Amygdala (tissue), 56 donors: ENCODE measurements around the gene HOXD3.

Experiments
- DNase-seq, 56 donors: peaks; one replicate each; lab custom pipeline; 2025; lab: John Stamatoyannopoulos, UW

HOXD3 gene

DNA sequence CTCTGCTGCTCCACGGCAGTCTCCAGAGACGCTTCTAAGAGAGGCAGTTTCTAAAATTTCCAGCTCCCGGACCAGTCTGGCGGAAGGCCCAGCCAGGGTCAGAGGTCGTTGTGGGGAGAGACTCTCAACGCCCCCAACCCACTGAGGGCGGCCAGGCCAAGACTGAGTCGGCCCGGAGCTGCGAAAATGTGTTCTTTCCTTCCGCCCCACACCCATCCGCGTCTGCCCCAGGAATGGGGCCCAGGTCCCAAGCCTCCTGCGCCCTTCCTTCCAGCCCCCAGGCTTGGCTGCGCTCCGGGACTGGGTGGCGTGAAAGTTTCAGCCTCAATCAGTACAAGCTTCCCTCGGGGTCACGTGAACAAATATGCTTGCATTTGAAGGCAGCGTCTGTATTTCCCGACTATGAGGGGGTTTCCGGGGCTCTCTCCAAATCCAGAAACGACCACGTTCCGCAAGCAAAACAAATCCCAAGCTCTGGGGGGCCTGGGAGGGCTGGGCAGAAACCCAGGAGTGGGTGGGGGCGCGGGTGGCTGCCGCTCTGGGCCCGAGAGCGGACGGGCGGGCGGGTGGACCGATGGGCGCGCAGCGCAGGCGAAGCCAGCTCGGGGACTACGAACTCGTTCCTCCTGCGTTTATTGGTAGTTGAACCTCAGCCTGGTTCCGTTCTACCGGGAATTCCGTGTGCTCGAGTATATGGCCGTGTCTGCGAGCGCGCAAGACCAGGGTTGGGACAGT is 3.3 kb downstream of the HOXD3 start:
- no peak for DNase-seq

- no peak for DNase-seq
These were observed 4.1 kb downstream of the HOXD3 start for GRCh38 chr2:176160986-176161824.

GRCh38 chr2:176161825-176162626 is 4.9 kb downstream of the HOXD3 start:
- no peak for DNase-seq

DNA sequence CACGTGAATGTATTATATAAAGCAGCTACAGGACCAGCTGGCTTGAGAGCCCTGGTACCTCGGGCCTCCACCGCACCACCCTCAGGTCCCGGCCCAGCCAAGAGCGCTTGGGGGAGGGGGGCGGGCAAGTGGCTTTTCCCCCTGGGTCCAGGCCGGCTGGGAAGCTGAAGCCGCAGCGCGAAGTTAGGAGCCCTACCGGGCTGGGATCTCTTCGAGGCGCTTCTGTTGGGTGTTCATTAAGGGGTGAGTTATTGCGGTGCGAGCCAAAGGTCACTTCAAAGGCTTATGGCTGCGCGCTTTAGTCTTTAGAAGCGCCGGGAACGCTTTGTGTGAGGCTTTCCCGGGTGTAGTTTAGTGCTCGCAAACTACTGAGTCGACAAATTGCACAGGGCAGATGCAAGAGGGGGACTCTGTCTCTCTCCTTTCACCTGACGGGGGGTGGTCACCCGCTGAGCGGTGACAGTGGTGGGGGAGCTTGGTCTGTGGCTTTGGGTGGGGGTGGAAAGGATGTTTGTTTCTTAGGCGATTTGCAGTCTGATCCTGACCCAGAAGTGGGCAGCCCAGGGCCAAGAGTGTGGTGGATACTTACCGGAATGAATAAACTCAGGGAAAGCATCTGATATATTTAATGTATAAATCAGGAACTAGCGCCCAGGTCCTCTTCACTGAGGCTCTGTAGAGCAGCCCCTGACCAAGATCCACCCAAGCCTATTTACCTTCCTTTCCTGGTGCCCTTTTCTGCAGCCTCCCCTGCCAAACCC is 6.0 kb downstream of the HOXD3 start:
- DNase-seq: no peak

DNA sequence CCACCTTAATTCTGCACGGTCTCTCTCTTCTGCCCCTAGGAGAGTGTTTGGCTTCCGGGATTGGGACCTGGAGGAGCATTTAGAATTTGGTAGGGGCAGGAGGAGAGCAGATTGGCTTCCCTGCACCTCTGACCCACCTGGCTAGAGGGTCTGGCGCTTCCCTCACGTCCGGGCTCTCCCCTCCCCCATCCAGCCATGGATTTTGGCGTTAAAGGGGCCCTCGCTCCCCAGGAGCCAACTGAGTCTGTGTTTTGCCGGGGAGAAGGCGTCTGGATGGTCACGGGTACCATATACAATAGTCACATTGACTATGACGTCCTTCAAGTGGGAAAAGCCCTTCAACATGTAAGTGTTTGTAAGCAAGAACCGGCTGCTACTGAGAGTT is 6.6 kb downstream of the HOXD3 start:
- DNase-seq: no peak

DNA sequence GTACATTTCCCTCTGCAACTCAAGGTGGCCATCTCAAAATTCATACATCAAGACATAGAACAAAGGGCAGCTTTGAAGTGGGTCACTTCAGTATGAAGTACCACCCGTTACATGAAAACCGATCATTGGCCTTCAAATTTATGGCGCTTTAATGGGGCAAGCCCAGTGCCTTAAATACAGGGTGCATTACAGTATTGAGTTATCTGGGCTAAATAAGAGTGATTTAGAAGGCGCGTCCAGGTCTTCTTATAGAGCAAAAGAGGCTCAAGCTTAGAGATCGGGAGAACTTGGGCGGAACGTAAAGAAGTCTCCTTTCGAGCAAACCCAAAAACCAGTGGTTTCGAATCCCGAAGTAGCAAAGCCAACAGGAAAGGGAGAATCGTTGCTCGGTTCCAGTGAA is 7.1 kb downstream of the HOXD3 start:
- no peak for DNase-seq

- no peak for DNase-seq
These were observed 7.7 kb downstream of the HOXD3 start for GRCh38 chr2:176164611-176165369.

DNA sequence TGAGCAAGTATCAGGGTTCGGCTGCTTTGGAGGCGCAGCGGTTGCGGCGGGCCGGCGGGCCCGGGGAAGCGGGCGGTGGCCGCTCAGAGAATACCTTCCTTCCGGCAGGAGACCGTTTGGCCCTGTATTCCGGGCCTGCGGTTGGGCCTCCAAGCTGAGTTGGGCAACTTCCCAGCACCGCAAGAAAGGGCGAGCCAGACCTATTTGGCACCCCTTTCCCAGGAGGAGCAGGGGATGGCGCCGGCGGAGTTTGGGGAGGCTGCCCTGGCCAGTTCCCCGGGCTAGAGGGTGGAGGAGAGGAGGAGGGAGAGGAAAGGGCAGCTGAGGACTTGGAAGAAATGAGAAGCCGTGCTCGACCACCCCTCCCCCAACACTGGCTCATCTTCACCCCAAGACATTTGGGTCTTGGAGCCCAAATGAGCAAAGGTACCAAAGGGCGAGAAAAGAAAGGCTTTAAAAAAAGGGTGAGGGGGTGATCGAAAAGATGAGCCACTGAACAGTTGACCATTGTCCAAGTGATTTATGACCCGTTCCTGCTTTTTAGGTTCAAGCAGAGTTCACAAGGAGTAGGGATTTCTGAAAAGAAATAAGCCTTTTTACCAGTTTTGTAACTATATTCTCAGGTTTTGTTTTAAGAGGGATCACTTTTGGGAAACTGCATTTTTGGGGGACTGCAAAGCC is 8.4 kb downstream of the HOXD3 start:
- no peak for DNase-seq

GRCh38 chr2:176166272-176166671 is 9.2 kb downstream of the HOXD3 start:
- no peak for DNase-seq

GRCh38 chr2:176167398-176167797 is 10.3 kb downstream of the HOXD3 start:
- no peak for DNase-seq

GRCh38 chr2:176169181-176169580 is 12.1 kb downstream of the HOXD3 start:
- DNase-seq: no peak

DNA sequence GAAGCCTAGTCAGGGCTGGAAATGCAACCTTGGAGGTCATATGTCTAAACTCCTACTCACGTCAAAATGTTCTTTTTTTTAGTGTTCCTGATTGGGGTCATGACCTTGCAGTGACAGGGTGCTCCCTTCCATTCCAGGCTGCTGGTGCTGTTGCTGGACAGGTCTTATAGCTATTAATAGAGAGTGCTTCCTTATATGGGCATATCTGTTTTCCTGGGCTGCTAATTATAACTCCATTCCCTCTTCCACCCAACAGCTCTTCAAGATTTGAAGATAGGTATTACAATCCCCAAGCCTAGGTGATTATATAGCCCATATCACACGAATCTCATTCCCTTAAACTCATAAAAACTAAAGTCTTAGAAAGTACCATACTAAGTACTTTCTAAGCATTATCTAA is 12.6 kb downstream of the HOXD3 start:
- DNase-seq: no peak

GRCh38 chr2:176170602-176171305 is 13.6 kb downstream of the HOXD3 start:
- no peak for DNase-seq

DNA sequence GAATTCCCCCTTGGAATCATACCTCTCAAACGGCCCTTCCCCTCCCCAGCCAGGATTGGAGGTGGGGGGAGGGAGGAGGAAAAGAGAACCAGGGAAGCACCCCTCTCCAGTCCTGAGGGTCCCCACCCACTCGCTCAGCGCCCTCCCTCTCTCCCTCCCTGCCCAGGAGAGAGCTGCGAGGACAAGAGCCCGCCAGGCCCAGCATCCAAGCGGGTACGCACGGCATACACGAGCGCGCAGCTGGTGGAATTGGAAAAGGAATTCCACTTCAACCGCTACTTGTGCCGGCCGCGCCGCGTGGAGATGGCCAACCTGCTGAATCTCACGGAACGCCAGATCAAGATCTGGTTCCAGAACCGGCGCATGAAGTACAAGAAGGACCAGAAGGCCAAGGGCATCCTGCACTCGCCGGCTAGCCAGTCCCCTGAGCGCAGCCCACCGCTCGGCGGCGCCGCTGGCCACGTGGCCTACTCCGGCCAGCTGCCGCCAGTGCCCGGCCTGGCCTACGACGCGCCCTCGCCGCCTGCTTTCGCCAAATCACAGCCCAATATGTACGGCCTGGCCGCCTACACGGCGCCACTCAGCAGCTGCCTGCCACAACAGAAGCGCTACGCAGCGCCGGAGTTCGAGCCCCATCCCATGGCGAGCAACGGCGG is 14.4 kb downstream of the HOXD3 start:
- peak in 11 of 56 donors; percentile 7 to 54 (median 20) for DNase-seq

DNA sequence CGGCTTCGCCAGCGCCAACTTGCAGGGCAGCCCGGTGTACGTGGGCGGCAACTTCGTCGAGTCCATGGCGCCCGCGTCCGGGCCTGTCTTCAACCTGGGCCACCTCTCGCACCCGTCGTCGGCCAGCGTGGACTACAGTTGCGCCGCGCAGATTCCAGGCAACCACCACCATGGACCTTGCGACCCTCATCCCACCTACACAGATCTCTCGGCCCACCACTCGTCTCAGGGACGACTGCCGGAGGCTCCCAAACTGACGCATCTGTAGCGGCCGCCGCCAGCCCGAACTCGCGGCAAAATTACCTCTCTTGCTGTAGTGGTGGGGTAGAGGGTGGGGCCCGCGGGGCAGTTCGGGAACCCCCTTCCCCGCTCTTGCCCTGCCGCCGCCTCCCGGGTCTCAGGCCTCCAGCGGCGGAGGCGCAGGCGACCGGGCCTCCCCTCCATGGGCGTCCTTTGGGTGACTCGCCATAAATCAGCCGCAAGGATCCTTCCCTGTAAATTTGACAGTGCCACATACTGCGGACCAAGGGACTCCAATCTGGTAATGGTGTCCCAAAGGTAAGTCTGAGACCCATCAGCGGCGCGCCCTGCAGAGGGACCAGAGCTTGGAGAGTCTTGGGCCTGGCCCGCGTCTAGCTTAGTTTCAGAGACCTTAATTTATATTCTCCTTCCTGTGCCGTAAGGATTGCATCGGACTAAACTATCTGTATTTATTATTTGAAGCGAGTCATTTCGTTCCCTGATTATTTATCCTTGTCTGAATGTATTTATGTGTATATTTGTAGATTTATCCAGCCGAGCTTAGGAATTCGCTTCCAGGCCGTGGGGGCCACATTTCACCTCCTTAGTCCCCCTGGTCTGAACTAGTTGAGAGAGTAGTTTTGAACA is 15.1 kb downstream of the HOXD3 start:
- no peak for DNase-seq

DNA sequence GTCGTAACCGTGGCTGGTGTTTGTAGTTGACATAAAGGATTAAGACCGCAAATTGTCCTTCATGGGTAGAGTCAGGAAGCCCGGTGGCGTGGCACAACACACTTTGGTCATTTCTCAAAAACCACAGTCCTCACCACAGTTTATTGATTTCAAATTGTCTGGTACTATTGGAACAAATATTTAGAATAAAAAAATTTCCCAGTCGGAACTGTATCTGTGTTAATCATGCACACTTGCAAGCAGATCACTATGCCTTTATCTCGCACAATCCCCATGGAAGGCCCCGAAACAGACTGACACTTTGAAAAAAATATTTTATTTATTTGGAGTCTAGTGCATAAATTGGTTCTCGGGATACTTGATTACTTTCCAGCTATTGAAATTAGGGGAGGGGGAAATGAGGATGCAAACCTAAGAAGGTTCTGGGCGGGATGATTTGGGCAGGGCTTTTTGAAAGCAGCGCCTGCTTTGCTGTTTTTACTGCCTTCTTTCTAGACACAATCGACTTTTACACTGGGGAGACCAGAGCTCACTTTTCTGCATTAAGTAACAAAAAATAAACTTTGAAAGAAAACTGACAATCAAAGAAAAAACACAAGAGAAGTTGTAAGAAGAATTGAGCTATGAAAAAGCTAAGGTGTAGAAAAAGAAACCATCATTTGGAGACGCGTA is 15.9 kb downstream of the HOXD3 start:
- no peak for DNase-seq
